ENCODE measurements around the gene CACNA2D2. TPM values are rescaled to one million over a fixed set of nuclear protein-coding genes. Genes with fewer than 3 reads are reported as not detected.

Gene CACNA2D2
- total RNA-seq, 1 donor = not detected

- no peak overlapping the region for H3K27ac ChIP-seq (ENCODE audit: low read depth, low read length)
- H3K9me3 ChIP-seq (ENCODE audit: low read depth, low read length) = no peaks in the 10 kb centered on the region
- H3K4me2 ChIP-seq (ENCODE audit: insufficient read depth, low read length) = no peak overlapping the region
- H2AFZ ChIP-seq (ENCODE audit: low read length) = no peak overlapping the region
- no peaks in the 10 kb centered on the region for H3K4me1 ChIP-seq (ENCODE audit: insufficient read depth, low read length)
- TF ChIP-seq CTCF (IDR thresholded peaks at IDR 0.05; ENCODE audit: extremely low read depth, low read depth, low read length) = no peak
- H4K20me1 ChIP-seq (ENCODE audit: insufficient read depth, low read length) = no peaks in the 10 kb centered on the region
- H3K27me3 ChIP-seq (ENCODE audit: insufficient read depth, low read length) = no peaks in the 10 kb centered on the region
- no peaks in the 10 kb centered on the region for H3K79me2 ChIP-seq (ENCODE audit: insufficient read depth, low read length)
- no peak overlapping the region for H3K4me3 ChIP-seq (ENCODE audit: insufficient read depth, low read length)
- no peak for DNase-seq (ENCODE audit: insufficient read length, low spot score, missing footprints)
- no peaks in the 10 kb centered on the region for H3K36me3 ChIP-seq (ENCODE audit: insufficient read depth, low read length)
Measured at GRCh38 chr3:50478671-50479260, 24.7 kb downstream of the CACNA2D2 start.

- Histone ChIP-seq H3K27ac (ENCODE audit: low read depth, low read length) (no peak overlapping the region), H3K27me3 (ENCODE audit: insufficient read depth, low read length) (no peaks in the 10 kb centered on the region), H3K4me3 (ENCODE audit: insufficient read depth, low read length) (no peak overlapping the region), H2AFZ (ENCODE audit: low read length) (no peak overlapping the region), H3K4me2 (ENCODE audit: insufficient read depth, low read length) (no peak overlapping the region), H3K4me1 (ENCODE audit: insufficient read depth, low read length) (no peaks in the 10 kb centered on the region), H3K79me2 (ENCODE audit: insufficient read depth, low read length) (no peaks in the 10 kb centered on the region), H3K9me3 (ENCODE audit: low read depth, low read length) (no peaks in the 10 kb centered on the region), H4K20me1 (ENCODE audit: insufficient read depth, low read length) (no peaks in the 10 kb centered on the region), H3K36me3 (ENCODE audit: insufficient read depth, low read length) (no peaks in the 10 kb centered on the region)
- no peak for DNase-seq (ENCODE audit: insufficient read length, low spot score, missing footprints)
- no peak for TF ChIP-seq CTCF (IDR thresholded peaks at IDR 0.05; ENCODE audit: extremely low read depth, low read depth, low read length)
Measured at GRCh38 chr3:50478051-50478450, 25.4 kb downstream of the CACNA2D2 start.

GRCh38 chr3:50475348-50475747 lies 28.1 kb downstream of the CACNA2D2 start:
- H3K4me1 ChIP-seq (ENCODE audit: insufficient read depth, low read length) = no peaks in the 10 kb centered on the region
- H3K27me3 ChIP-seq (ENCODE audit: insufficient read depth, low read length) = no peaks in the 10 kb centered on the region
- no peak overlapping the region for H3K4me2 ChIP-seq (ENCODE audit: insufficient read depth, low read length)
- no peak overlapping the region for H3K27ac ChIP-seq (ENCODE audit: low read depth, low read length)
- no peak for TF ChIP-seq CTCF (IDR thresholded peaks at IDR 0.05; ENCODE audit: extremely low read depth, low read depth, low read length)
- no peak overlapping the region for H3K4me3 ChIP-seq (ENCODE audit: insufficient read depth, low read length)
- DNase-seq (ENCODE audit: insufficient read length, low spot score, missing footprints) = no peak
- no peaks in the 10 kb centered on the region for H3K36me3 ChIP-seq (ENCODE audit: insufficient read depth, low read length)
- no peaks in the 10 kb centered on the region for H3K79me2 ChIP-seq (ENCODE audit: insufficient read depth, low read length)
- H3K9me3 ChIP-seq (ENCODE audit: low read depth, low read length) = no peaks in the 10 kb centered on the region
- H4K20me1 ChIP-seq (ENCODE audit: insufficient read depth, low read length) = no peaks in the 10 kb centered on the region
- H2AFZ ChIP-seq (ENCODE audit: low read length) = no peak overlapping the region

GRCh38 chr3:50474717-50475116 lies 28.7 kb downstream of the CACNA2D2 start:
- no peaks in the 10 kb centered on the region for H3K27me3 ChIP-seq (ENCODE audit: insufficient read depth, low read length)
- peak; percentile 93 for DNase-seq (ENCODE audit: insufficient read length, low spot score, missing footprints)
- no peak for TF ChIP-seq CTCF (IDR thresholded peaks at IDR 0.05; ENCODE audit: extremely low read depth, low read depth, low read length)

More at GRCh38 chr3:50474717-50475116, 28.7 kb downstream of the CACNA2D2 start:
- Histone ChIP-seq H3K4me2 (ENCODE audit: insufficient read depth, low read length) (no peak overlapping the region), H4K20me1 (ENCODE audit: insufficient read depth, low read length) (no peaks in the 10 kb centered on the region), H3K4me3 (ENCODE audit: insufficient read depth, low read length) (no peak overlapping the region), H3K36me3 (ENCODE audit: insufficient read depth, low read length) (no peaks in the 10 kb centered on the region), H3K79me2 (ENCODE audit: insufficient read depth, low read length) (no peaks in the 10 kb centered on the region), H2AFZ (ENCODE audit: low read length) (peak overlapping the region; percentile 68), H3K27ac (ENCODE audit: low read depth, low read length) (no peak overlapping the region), H3K9me3 (ENCODE audit: low read depth, low read length) (no peaks in the 10 kb centered on the region), H3K4me1 (ENCODE audit: insufficient read depth, low read length) (no peaks in the 10 kb centered on the region)
